Upper lobe of right lung (tissue), 1 donor: ENCODE data around the gene THSD1. TPM values are rescaled to one million over a fixed set of nuclear protein-coding genes. Genes with fewer than 3 reads are reported as not detected.
"Not testable (repeated sequence)": the region's sequence is repeated elsewhere in the genome, so short reads cannot be mapped to it uniquely, and the experiment has no call there.

ENCODE experiments used
- ATAC-seq: fragments of 200-7000 bp; cut with Tn5 transposase; one replicate; pipeline ENCODE4 v1.9.1; 2020; ENCODE audit warnings: mild to moderate bottlenecking, moderate library complexity
- DNase-seq: peaks from one replicate; pipeline ENCODE4 v3.0.0-alpha.2; 2020
- H3K27ac ChIP-seq: fragments of 200-600 bp; one replicate; pipeline ENCODE4 v1.8.0; 2022
- H3K27me3 ChIP-seq: fragments of 200-600 bp; one replicate; pipeline ENCODE4 v1.8.0; 2022; ENCODE audit warnings: mild to moderate bottlenecking
- H3K36me3 ChIP-seq: fragments of 200-600 bp; one replicate; pipeline ENCODE4 v1.8.0; 2022
- H3K4me1 ChIP-seq: fragments of 200-600 bp; one replicate; pipeline ENCODE4 v1.8.0; 2022
- H3K4me3 ChIP-seq: fragments of 200-600 bp; one replicate; pipeline ENCODE4 v1.8.0; 2022; ENCODE audit warnings: mild to moderate bottlenecking
- H3K9me3 ChIP-seq: fragments of 200-600 bp; one replicate; pipeline ENCODE4 v1.8.0; 2022
- CTCF ChIP-seq: fragments of 200-600 bp; IDR thresholded peaks from one replicate; pipeline ENCODE4 v1.8.0; 2022; ENCODE audit warnings: antibody characterized with exemption
- intact Hi-C: fragments of 100-400 bp; cut with DNase I; formaldehyde crosslinking; loops from one replicate; pipeline ENCODE4 v1.11.0; 2022
- total RNA-seq: library from RNA; stranded (reverse); fragmentation: NEBNext Ultra II Directional; extraction: Animal tissue kit (Norgen Biotek cat#: 25700); gene quantifications from one replicate; pipeline ENCODE4 v1.2.1, GENCODE V29; 2021
- donor health status: DM: no; HTN: yes; CAD: no; lungs with severe emphysema.

Gene THSD1
- total RNA-seq, 1 donor from 2014 or later = 17.3 TPM

GRCh38 chr13:52421216-52421615 is 15.2 kb upstream of the THSD1 start:
- no peak overlapping the region for H3K4me3 ChIP-seq
- H3K9me3 ChIP-seq = no peaks in the 10 kb centered on the region
- H3K4me1 ChIP-seq = no peaks in the 10 kb centered on the region
- H3K27ac ChIP-seq = no peak overlapping the region
- H3K27me3 ChIP-seq = no peaks in the 10 kb centered on the region
- no peak for DNase-seq
- TF ChIP-seq CTCF = no peak
- H3K36me3 ChIP-seq = peaks cover 75% of the 10 kb centered on the region
- intact Hi-C loops = no loop called here
- ATAC-seq = no peak

GRCh38 chr13:52419080-52419479 is 13.1 kb upstream of the THSD1 start:
- H3K36me3 ChIP-seq = peaks cover 75% of the 10 kb centered on the region
- H3K27me3 ChIP-seq = no peaks in the 10 kb centered on the region
- H3K4me3 ChIP-seq = no peak overlapping the region
- H3K4me1 ChIP-seq = no peaks in the 10 kb centered on the region
- no peaks in the 10 kb centered on the region for H3K9me3 ChIP-seq
- DNase-seq (no peak), ATAC-seq (no peak)
- intact Hi-C loops = no loop called here
- TF ChIP-seq CTCF = no peak
- H3K27ac ChIP-seq = no peak overlapping the region

GRCh38 chr13:52414963-52415362 is 9.0 kb upstream of the THSD1 start:
- intact Hi-C loops = no loop called here
- DNase-seq = no peak
- Histone ChIP-seq H3K9me3 (no peaks in the 10 kb centered on the region), H3K27ac (no peak overlapping the region), H3K27me3 (no peaks in the 10 kb centered on the region), H3K4me3 (no peak overlapping the region), H3K4me1 (no peaks in the 10 kb centered on the region), H3K36me3 (peaks cover 51% of the 10 kb centered on the region)
- no peak for ATAC-seq
- TF ChIP-seq CTCF = no peak

GRCh38 chr13:52414051-52414450 is 8.1 kb upstream of the THSD1 start:
- Histone ChIP-seq H3K4me1 (no peaks in the 10 kb centered on the region), H3K9me3 (no peaks in the 10 kb centered on the region), H3K27me3 (no peaks in the 10 kb centered on the region), H3K4me3 (no peak overlapping the region), H3K27ac (no peak overlapping the region), H3K36me3 (peaks cover 51% of the 10 kb centered on the region)
- DNase-seq = no peak
- TF ChIP-seq CTCF = no peak
- intact Hi-C loops = no loop called here
- ATAC-seq = no peak

- no peak for TF ChIP-seq CTCF
- no peak for ATAC-seq
- no peaks in the 10 kb centered on the region for H3K4me1 ChIP-seq
- intact Hi-C loops = no loop called here
- no peaks in the 10 kb centered on the region for H3K9me3 ChIP-seq
- peaks cover 40% of the 10 kb centered on the region for H3K36me3 ChIP-seq
- DNase-seq = no peak
- H3K27me3 ChIP-seq = no peaks in the 10 kb centered on the region
- no peak overlapping the region for H3K27ac ChIP-seq
- H3K4me3 ChIP-seq = no peak overlapping the region
Measured at GRCh38 chr13:52412128-52412527, 6.2 kb upstream of the THSD1 start.

GRCh38 chr13:52411629-52412028 is 5.7 kb upstream of the THSD1 start:
- TF ChIP-seq CTCF = no peak
- intact Hi-C loops = no loop called here
- Histone ChIP-seq H3K36me3 (peaks cover 35% of the 10 kb centered on the region), H3K27me3 (no peaks in the 10 kb centered on the region), H3K9me3 (no peaks in the 10 kb centered on the region), H3K27ac (no peak overlapping the region), H3K4me1 (peaks cover 1% of the 10 kb centered on the region), H3K4me3 (no peak overlapping the region)
- ATAC-seq (no peak), DNase-seq (no peak)

GRCh38 chr13:52408071-52408658 is 2.2 kb upstream of the THSD1 start:
- intact Hi-C loops, H3K27me3 ChIP-seq, H3K9me3 ChIP-seq, H3K4me3 ChIP-seq, ATAC-seq, DNase-seq, H3K36me3 ChIP-seq, H3K27ac ChIP-seq: not testable (repeated sequence)
- H3K4me1 ChIP-seq = peaks cover 17% of the 10 kb centered on the region

- ATAC-seq = not testable (repeated sequence)
Measured at GRCh38 chr13:52407436-52407835, 1.5 kb upstream of the THSD1 start.

More at GRCh38 chr13:52407436-52407835, 1.5 kb upstream of the THSD1 start:
- H3K9me3 ChIP-seq, H3K27me3 ChIP-seq, intact Hi-C loops, H3K27ac ChIP-seq, H3K4me3 ChIP-seq, H3K36me3 ChIP-seq, DNase-seq: not testable (repeated sequence)
- peaks cover 17% of the 10 kb centered on the region for H3K4me1 ChIP-seq
